ENCODE results near the gene STC2.

STC2 gene

DNA sequence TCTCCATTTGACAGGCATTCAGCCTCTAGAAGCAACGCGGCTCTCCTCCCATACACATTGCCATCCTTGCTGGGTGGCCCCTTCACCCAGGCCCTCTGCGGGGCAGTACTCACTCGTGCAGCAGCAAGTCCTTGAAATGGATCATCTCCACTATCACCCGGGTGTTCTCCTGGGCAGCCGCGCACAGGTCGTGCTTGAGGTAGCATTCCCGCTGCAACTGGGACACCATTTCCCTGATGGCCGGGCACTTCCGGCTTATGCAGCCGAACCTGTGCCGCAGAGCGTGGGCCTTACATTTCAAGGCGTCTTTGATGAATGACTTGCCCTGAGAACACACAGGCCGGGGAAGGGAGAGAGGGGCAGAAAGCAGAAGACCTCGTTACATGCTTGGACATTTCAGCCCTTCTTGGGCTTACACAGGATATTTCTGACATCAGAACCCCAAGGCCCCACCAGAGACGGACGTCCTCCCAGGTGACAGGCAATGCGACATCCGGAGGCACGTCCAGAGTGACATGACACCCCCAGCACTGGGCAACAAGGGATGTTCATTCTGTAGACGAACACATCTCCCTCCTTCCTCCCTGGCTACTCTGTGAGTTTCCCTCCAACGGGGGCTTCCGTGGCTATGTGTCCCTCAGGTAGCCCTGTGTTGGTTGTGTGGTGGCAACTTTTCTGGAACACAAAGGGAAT is 5.0 kb downstream of the STC2 start:
- no peak overlapping the region for H3K4me3 Mint-ChIP-seq
- peaks cover 83% of the 10 kb centered on the region for H3K27me3 Mint-ChIP-seq
- H3K36me3 Mint-ChIP-seq (ENCODE audit: low read depth): no peaks in the 10 kb centered on the region
- no peaks in the 10 kb centered on the region for H3K9me3 Mint-ChIP-seq
- H3K27ac Mint-ChIP-seq: no peak overlapping the region
- intact Hi-C loops (cut with micrococcal nuclease): no loop called here
- H3K4me1 Mint-ChIP-seq (ENCODE audit: low read depth): peaks cover 24% of the 10 kb centered on the region

DNA sequence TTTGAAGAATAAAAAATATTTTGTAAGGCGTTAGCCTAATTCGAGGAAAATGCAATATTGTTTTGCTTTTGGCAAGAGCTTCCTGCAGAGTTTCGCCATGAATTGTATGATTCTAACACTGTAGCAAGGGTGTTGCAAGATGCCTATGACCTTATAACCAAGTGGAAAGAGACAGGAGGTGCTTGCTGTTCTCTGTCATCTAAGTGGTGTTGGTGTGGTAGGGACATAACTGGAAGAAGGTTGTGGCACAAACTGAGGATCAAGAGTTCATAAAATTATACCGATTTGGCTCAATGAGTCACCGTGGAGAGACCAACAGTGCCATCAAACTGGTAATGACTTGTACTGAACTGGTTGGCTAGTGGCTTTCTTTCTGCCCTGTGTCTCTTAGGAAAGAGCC is 6.3 kb downstream of the STC2 start:
- H3K27me3 Mint-ChIP-seq: peaks cover 75% of the 10 kb centered on the region
- no peaks in the 10 kb centered on the region for H3K36me3 Mint-ChIP-seq (ENCODE audit: low read depth)
- H3K4me3 Mint-ChIP-seq: no peak overlapping the region
- intact Hi-C loops (cut with micrococcal nuclease): no loop called here
- peaks cover 11% of the 10 kb centered on the region for H3K4me1 Mint-ChIP-seq (ENCODE audit: low read depth)
- no peak overlapping the region for H3K27ac Mint-ChIP-seq
- no peaks in the 10 kb centered on the region for H3K9me3 Mint-ChIP-seq

DNA sequence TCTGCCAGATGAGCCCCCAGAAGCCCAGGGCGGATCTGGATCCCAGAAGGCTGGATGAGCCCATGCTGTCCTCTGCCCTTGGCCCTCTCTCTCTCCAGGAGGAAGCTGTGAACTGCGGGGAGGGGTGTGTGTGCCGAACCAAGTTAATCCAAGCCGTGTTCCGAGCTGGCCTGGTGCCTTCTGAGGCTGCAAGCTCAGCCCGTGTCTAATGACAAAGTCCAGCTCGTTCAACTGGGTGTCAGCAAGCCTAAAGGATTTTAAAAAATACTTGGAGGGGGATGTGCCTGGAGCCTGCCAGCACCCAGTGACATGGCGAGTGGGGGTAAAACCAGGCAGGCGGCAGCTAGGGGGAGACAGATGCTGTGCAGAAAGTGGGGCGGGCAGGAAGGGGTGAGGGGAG is 8.0 kb downstream of the STC2 start:
- Mint-ChIP-seq H3K36me3 (ENCODE audit: low read depth) (no peaks in the 10 kb centered on the region), H3K9me3 (no peaks in the 10 kb centered on the region), H3K27me3 (peaks cover 72% of the 10 kb centered on the region), H3K4me3 (no peak overlapping the region), H3K27ac (no peak overlapping the region), H3K4me1 (ENCODE audit: low read depth) (peaks cover 6% of the 10 kb centered on the region)
- intact Hi-C loops (cut with micrococcal nuclease): no loop called here

DNA sequence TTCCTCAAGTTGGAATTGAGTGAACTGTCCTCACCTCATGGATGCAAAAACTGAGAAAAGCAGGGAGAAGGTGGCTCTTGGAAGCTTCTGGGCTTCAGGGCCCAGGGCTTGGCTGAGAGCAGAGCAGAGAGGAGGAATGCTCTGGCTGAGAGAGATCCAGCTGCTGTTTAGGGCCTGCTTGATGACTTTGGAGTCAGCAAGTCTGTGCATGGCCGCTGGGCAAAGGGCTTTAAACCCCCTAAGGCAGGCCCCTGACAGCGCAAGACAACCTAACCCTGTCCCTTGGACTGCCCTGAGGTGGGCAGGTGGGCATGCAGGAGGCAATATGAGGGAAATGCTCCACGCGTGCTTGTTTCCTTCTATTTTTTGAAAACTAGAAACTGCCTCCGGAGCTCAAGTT is 8.6 kb downstream of the STC2 start:
- Mint-ChIP-seq H3K27me3 (peaks cover 70% of the 10 kb centered on the region), H3K9me3 (no peaks in the 10 kb centered on the region), H3K27ac (no peak overlapping the region), H3K4me1 (ENCODE audit: low read depth) (peaks cover 3% of the 10 kb centered on the region), H3K36me3 (ENCODE audit: low read depth) (no peaks in the 10 kb centered on the region), H3K4me3 (no peak overlapping the region)
- intact Hi-C loops (cut with micrococcal nuclease): no loop called here

DNA sequence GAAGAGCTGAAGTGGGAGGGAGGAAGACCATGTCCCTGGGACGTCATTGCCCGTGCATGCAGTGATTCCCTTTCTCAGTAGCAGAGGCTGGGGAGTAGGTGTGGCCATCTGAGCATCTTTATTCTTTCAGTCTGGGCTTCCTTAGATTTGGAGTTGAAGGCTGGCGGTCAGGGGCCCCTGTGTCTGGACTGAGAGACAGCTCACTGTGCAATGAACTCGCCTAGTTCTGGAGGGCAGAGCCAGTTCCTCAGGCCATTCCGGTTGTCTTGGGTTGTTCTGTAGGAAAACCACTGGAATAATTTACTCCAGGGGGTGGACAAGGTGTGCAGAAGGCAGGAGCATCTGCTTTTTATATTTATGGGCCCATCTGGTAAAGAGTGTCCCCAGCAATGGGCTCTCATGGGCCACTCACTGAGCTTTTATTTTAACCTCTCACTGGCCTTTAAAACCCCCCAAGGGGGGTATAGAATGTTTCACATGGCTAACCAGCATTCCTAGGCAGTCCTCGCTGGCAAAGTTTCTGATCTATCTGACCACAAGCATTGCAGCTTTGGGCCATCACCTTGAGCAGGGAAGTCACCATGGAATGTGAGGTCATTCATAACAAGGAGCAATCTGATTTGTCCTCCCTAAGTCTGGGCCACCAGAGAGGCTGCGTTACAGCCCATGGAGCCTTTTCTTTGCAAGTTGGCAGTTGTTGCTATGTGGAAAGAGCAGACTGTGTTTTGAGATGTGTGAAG is 9.2 kb downstream of the STC2 start:
- Mint-ChIP-seq H3K27me3 (peaks cover 70% of the 10 kb centered on the region), H3K4me1 (ENCODE audit: low read depth) (no peaks in the 10 kb centered on the region), H3K36me3 (ENCODE audit: low read depth) (no peaks in the 10 kb centered on the region), H3K27ac (no peak overlapping the region), H3K9me3 (no peaks in the 10 kb centered on the region), H3K4me3 (no peak overlapping the region)
- intact Hi-C loops (cut with micrococcal nuclease): no loop called here

DNA sequence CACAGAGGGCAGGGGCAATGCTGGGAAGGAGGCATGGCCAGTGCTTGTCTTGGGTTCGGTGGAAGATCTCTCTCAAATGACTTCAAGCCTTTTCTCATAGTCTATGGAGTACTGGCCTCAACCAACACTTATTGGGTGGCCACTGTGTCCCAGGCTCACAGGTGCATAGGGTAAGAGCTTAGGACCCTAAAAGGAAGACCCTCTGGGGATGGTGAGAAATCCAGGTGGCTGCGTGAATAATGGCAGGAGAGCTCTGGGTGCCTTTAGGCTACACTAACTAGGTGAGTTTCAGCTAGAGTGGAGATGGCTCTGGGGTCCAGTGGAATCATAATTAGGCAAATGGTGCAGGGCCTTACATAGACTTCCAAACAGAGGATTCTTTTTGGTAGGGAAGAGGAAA is 9.9 kb downstream of the STC2 start:
- intact Hi-C loops (cut with micrococcal nuclease): no loop called here
- H3K9me3 Mint-ChIP-seq: no peaks in the 10 kb centered on the region
- peaks cover 66% of the 10 kb centered on the region for H3K27me3 Mint-ChIP-seq
- no peak overlapping the region for H3K4me3 Mint-ChIP-seq
- no peaks in the 10 kb centered on the region for H3K4me1 Mint-ChIP-seq (ENCODE audit: low read depth)
- H3K27ac Mint-ChIP-seq: no peak overlapping the region
- no peaks in the 10 kb centered on the region for H3K36me3 Mint-ChIP-seq (ENCODE audit: low read depth)

DNA sequence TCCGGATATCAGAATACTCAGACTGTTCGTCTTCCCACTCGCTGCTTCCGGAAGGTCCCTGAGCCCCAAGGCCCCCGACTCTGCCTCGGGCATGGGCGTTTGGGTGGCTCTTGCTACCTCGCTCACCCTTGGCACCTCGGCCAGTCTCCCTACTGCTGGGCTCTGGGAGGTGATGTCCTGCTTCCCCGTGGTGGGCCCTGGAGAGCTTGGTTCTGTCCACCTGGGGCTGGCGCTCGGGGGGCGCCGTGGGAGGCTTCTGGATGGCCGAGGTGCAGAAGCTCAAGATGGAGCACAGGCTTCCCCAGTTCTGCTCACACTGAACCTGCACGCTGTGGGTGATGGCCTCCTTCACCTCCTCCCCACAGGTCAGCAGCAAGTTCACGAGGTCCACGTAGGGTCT is 10.4 kb downstream of the STC2 start:
- no peak overlapping the region for H3K27ac Mint-ChIP-seq
- H3K4me3 Mint-ChIP-seq: no peak overlapping the region
- peaks cover 64% of the 10 kb centered on the region for H3K27me3 Mint-ChIP-seq
- no peaks in the 10 kb centered on the region for H3K36me3 Mint-ChIP-seq (ENCODE audit: low read depth)
- no peaks in the 10 kb centered on the region for H3K9me3 Mint-ChIP-seq
- H3K4me1 Mint-ChIP-seq (ENCODE audit: low read depth): no peaks in the 10 kb centered on the region
- intact Hi-C loops (cut with micrococcal nuclease): no loop called here

DNA sequence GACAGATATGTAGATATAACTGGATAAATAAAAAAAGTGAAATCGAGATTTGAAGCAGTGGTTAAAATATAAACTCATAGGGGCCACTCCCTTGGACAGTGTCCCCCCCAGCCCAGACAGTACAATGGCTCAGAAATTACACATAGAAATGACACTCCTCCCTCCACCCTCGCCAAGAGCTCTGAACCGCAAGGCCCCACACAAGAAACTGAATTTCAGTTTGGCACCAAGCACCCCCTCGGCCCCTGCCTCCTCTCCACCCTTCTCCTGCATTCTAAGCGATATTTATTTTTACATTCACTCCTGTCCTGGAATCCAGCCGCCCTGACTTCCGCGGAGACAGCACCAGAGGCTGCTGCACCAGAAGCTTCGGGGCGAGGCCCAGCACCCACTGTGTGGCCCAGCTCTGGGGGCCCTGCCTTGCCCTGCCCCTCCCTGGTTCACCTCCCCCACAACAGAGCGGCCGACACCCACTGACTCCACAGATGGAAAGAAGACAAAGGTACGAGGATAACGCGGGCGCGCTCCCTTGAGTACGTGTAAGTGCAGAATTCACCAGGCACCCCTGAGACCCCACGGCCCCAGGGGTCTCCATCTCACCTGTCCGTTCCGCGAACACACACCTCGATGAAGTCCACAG is 11.0 kb downstream of the STC2 start:
- H3K4me3 Mint-ChIP-seq: no peak overlapping the region
- H3K4me1 Mint-ChIP-seq (ENCODE audit: low read depth): no peaks in the 10 kb centered on the region
- H3K27ac Mint-ChIP-seq: no peak overlapping the region
- no peaks in the 10 kb centered on the region for H3K9me3 Mint-ChIP-seq
- intact Hi-C loops (cut with micrococcal nuclease): no loop called here
- H3K27me3 Mint-ChIP-seq: peaks cover 62% of the 10 kb centered on the region
- no peaks in the 10 kb centered on the region for H3K36me3 Mint-ChIP-seq (ENCODE audit: low read depth)

DNA sequence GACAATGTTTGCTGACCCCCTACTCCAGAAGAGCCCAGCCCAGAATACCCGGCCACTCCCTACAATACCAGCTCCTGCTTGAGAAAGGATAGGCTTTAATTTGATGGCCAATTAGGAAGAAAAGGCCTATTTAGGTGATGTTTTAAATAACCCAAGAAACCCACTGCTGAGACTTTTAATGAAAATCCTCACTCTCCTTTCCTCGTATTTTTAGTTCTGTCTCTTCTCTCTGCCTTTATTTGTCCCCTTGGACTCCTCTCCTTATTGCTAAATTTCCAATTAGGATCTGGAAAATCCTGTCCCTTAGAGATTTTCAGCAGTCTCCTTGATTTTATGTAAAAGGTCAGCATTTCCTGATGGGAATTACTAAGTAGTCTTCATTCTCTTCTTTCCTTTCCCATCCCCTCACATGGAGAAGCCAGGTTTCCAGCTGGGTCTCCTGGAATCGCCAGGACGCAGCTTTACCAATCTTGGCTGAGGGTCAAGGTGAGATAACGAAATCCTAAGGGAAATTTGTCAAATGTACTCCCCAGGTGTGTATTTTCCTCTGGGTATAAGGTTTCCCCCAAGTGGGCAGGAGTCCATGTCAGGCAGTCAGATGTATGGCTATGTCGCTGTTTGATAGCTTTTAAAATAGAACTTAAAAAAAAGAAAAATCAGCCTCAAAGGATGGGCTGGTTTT is 11.7 kb downstream of the STC2 start:
- Mint-ChIP-seq H3K9me3 (no peaks in the 10 kb centered on the region), H3K4me3 (no peak overlapping the region), H3K4me1 (ENCODE audit: low read depth) (no peaks in the 10 kb centered on the region), H3K27ac (no peak overlapping the region), H3K27me3 (peaks cover 64% of the 10 kb centered on the region), H3K36me3 (ENCODE audit: low read depth) (no peaks in the 10 kb centered on the region)
- intact Hi-C loops (cut with micrococcal nuclease): no loop called here

DNA sequence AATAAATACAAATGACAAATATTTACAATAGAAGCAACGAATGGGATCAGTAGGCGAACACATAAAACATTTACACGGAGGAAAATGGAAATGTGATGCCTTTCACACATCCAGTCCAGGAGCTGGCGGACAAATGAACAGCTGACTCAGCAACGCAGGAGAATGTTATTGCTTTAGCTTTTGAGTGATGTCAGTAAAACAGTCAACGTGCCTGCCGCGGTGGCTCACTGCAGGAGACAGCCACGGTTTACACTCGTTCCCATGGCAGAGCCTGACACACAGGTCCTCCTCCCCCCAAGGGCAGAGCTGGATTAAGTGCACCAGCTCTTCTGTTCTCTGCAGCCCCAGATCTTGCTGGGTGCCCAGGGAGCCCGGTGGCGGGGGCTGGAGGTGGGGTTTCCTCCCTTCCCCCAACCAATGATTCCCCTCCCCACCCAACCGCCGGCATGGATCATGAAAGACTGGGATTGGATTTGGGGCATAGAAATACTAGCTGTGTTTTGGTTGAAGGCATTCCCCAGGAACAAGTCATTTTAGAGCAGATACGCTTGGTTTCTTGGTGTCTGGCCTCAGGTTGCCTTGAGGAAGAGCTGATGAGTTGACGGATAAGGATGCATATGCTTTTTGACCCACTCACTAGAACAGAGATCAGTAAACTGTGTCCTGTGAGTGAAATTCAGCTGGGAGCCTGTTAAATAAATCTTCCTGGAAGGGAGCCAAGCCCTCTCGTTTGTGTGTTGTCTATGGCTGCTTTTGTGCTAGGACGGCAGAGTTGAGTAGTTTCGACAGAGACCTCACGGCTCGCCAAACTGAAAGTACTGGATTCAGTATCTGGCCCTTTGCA is 12.5 kb downstream of the STC2 start:
- Mint-ChIP-seq H3K27me3 (peaks cover 62% of the 10 kb centered on the region), H3K27ac (no peak overlapping the region), H3K4me1 (ENCODE audit: low read depth) (peaks cover 3% of the 10 kb centered on the region), H3K36me3 (ENCODE audit: low read depth) (no peaks in the 10 kb centered on the region), H3K9me3 (no peaks in the 10 kb centered on the region), H3K4me3 (no peak overlapping the region)
- intact Hi-C loops (cut with micrococcal nuclease): no loop called here

DNA sequence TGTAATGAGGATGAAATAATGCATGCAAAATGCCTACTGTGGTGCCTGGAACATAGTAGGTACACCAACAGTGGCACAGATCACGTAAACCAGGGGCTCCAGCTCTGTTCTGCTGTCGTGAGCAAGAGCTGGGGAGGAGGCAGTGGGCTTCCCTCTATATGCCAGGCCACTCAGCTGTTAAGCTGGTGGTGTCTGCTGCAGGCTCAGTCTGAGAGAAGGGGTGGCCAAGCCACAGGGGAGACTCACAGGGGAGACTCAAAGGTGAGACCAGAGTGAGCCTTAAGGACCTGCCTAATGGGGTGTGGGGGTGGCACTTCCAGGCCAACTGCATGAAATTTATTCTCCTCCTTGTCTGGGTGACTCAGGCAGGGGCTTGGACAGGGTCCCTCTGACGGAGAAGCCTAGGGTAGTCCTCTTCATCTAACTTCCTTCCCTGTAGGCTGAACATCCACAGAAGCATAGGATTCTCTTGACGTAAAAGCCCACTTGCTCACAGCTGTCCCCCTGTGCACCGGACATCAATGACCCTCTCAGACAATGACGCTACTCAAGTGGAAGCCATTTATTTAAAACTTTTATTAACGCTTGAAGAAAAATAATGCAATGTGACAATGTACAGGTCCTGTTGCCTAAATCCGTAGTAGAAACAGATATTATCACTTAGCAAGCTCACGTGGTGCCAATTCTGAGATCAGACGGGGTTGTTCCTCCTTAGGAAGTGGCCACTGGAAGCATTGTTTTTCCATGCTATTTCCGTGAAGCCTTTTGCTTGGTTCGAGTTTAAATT is 13.9 kb downstream of the STC2 start:
- intact Hi-C loops (cut with micrococcal nuclease): no loop called here
- Mint-ChIP-seq H3K9me3 (no peaks in the 10 kb centered on the region), H3K27ac (no peak overlapping the region), H3K36me3 (ENCODE audit: low read depth) (no peaks in the 10 kb centered on the region), H3K27me3 (peaks cover 52% of the 10 kb centered on the region), H3K4me3 (no peak overlapping the region), H3K4me1 (ENCODE audit: low read depth) (peaks cover 11% of the 10 kb centered on the region)

DNA sequence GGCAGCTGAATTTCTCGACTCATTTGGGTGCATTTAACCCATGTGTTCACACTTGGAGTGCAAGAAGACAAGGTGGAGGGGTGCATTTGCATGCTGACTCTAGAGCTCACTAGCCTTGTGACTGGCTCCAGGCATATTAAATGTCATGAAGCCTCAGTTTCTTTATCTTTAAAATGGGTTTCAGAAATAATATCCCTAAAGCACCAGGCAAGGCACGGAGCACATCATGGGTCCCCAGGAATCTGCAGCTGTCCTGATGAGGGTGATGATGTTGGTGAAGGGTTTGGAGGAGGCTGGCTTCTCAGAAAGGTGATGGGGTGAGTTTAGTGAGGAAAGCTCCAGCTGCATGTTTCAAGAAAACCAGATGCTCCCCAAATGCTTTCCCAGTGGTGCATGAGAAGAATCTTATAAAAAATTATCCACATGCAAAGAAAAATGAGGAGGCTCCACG is 14.8 kb downstream of the STC2 start:
- Mint-ChIP-seq H3K4me1 (ENCODE audit: low read depth) (peaks cover 11% of the 10 kb centered on the region), H3K36me3 (ENCODE audit: low read depth) (no peaks in the 10 kb centered on the region), H3K9me3 (peaks cover 1% of the 10 kb centered on the region), H3K4me3 (no peak overlapping the region), H3K27me3 (peaks cover 46% of the 10 kb centered on the region), H3K27ac (no peak overlapping the region)
- intact Hi-C loops (cut with micrococcal nuclease): no loop called here

DNA sequence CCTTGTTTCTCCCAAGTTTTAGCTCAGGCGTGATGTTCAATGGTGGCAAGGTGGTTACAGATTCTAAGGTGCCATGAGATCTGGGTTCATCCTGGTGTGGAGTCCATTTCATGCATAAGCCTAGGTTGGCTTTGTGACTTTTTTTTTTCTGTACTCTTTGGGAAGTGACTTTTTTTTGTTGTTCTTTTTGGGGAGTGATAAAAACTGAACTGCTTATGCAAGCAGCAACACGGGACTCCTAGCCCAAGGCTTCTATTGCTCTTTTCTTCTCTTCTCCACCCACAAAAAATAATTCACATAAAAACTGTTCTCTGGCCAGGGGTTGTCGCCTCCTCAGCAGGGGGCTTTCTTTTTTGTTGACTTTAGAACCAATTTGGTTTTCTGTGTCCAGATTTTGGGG is 15.4 kb downstream of the STC2 start:
- no peak overlapping the region for H3K27ac Mint-ChIP-seq
- no peak overlapping the region for H3K4me3 Mint-ChIP-seq
- peaks cover 42% of the 10 kb centered on the region for H3K27me3 Mint-ChIP-seq
- H3K36me3 Mint-ChIP-seq (ENCODE audit: low read depth): no peaks in the 10 kb centered on the region
- H3K4me1 Mint-ChIP-seq (ENCODE audit: low read depth): peaks cover 11% of the 10 kb centered on the region
- H3K9me3 Mint-ChIP-seq: peaks cover 7% of the 10 kb centered on the region
- intact Hi-C loops (cut with micrococcal nuclease): no loop called here
